Natural killer cell (primary cell): ENCODE measurements around the gene PDE8B. TPM values are rescaled to one million over a fixed set of nuclear protein-coding genes. Genes with fewer than 3 reads are reported as not detected.

ENCODE experiments used
- ATAC-seq, 3 donors: fragments of 150-1000 bp in 2 of 3; fragments of 200-7000 bp in 1 of 3; cut with Tn5 transposase; 1 replicate in 1 of 3; 2 replicates in 2 of 3; pipeline ENCODE4 v1.10.0; 2021; ENCODE audit warnings: mild to moderate bottlenecking in 2 of 3, moderate library complexity in 2 of 3
- DNase-seq, 2 donors: peaks; one replicate each; pipeline versions ENCODE4 v3.0.0 to v3.0.0-alpha.2; 2013 to 2021; ENCODE audit warnings: mixed read lengths in 1 of 2
- H3K27ac ChIP-seq: one replicate; pipeline ENCODE4 v1.5.1; 2013; ENCODE audit warnings: mild to moderate bottlenecking, low read length
- H3K27me3 ChIP-seq: one replicate; pipeline ENCODE4 v1.6.1; 2013; ENCODE audit warnings: low read length; ENCODE audit not compliant: control insufficient read depth, insufficient read depth
- H3K36me3 ChIP-seq: one replicate; pipeline ENCODE4 v1.6.1; 2013; ENCODE audit warnings: low read length; ENCODE audit not compliant: control insufficient read depth, insufficient read depth
- H3K4me1 ChIP-seq: one replicate; pipeline ENCODE4 v1.6.1; 2013; ENCODE audit warnings: low read length; ENCODE audit not compliant: control insufficient read depth, insufficient read depth
- H3K4me3 ChIP-seq: one replicate; pipeline ENCODE4 v1.5.1; 2013; ENCODE audit warnings: low read length
- H3K9me3 ChIP-seq: one replicate; pipeline ENCODE4 v1.6.1; 2013; ENCODE audit warnings: low read length; ENCODE audit not compliant: control insufficient read depth, insufficient read depth
- H3K27ac Mint-ChIP-seq, 2 donors: one replicate each; pipeline ENCODE4 v1.8.0; 2022; ENCODE audit warnings: mild to moderate bottlenecking in 2 of 2, mixed read lengths in 2 of 2, moderate library complexity in 1 of 2
- H3K27me3 Mint-ChIP-seq, 2 donors: one replicate each; pipeline ENCODE4 v1.8.0; 2022; ENCODE audit warnings: low read depth in 2 of 2, mixed read lengths in 2 of 2
- H3K36me3 Mint-ChIP-seq: one replicate; pipeline ENCODE4 v1.8.0; 2022; ENCODE audit warnings: mixed read lengths
- H3K4me1 Mint-ChIP-seq, 2 donors: one replicate each; pipeline ENCODE4 v1.8.0; 2022; ENCODE audit warnings: mixed read lengths in 2 of 2
- H3K4me3 Mint-ChIP-seq: one replicate; pipeline ENCODE4 v1.8.0; 2022; ENCODE audit warnings: mild to moderate bottlenecking, moderate library complexity, mixed read lengths
- H3K9me3 Mint-ChIP-seq, 2 donors: one replicate each; pipeline ENCODE4 v1.8.0; 2022; ENCODE audit warnings: mixed read lengths in 2 of 2
- CTCF ChIP-seq: fragments of 200-600 bp; IDR thresholded peaks from one replicate; pipeline ENCODE4 v1.8.0; 2022; ENCODE audit warnings: antibody characterized with exemption
- WGBS: methylation state at CpG from one replicate; pipeline ENCODE4 v1.1.7; 2013; ENCODE audit warnings: missing lambda C conversion rate; ENCODE audit not compliant: insufficient coverage; 5-methylcytosine and 5-hydroxymethylcytosine counted together
- intact Hi-C: fragments of 100-400 bp; cut with micrococcal nuclease; formaldehyde crosslinking; loops from one replicate; pipeline ENCODE4 v1.14.2; 2022
- total RNA-seq, 4 donors: library from RNA; stranded (reverse); fragments of 120-200 nt in 1 of 4; gene quantifications; one replicate each; pipeline versions ENCODE4 v1.2.3 to v1.2.4, GENCODE V29; 2013 to 2022

The PDE8B gene
- total RNA-seq, 3 donors from 2014 or later (not counting 1 experiment from before 2014, with no cell fraction given), result 0.23 to 0.82 TPM; not detected in 1

- intact Hi-C loops, result no loop called here
- no peak for TF ChIP-seq CTCF
- H3K4me1 ChIP-seq, result no peaks in the 10 kb centered on the region
- no peak for ATAC-seq
- H3K4me3 ChIP-seq, result no peak overlapping the region
- H3K27me3 ChIP-seq, result no peaks in the 10 kb centered on the region
- H3K36me3 ChIP-seq, result no peaks in the 10 kb centered on the region
- no peak overlapping the region for H3K27ac ChIP-seq
- Mint-ChIP-seq H3K4me3 (no peak overlapping the region), H3K27me3 (peaks cover 5 to 18% of the 10 kb centered on the region in 2 donors), H3K9me3 (no peaks in the 10 kb centered on the region), H3K36me3 (no peaks in the 10 kb centered on the region), H3K4me1 (no peaks in the 10 kb centered on the region), H3K27ac (no peak overlapping the region)
- no peaks in the 10 kb centered on the region for H3K9me3 ChIP-seq
- no peak for DNase-seq
- 100% methylated on average over 2 of the region's 2 CpGs for WGBS
These were observed 179.3 kb downstream of the PDE8B start for GRCh38 chr5:77389746-77390145.

- Mint-ChIP-seq H3K27me3 (peaks cover 5 to 14% of the 10 kb centered on the region in 2 donors), H3K4me3 (no peak overlapping the region), H3K27ac (no peak overlapping the region), H3K9me3 (no peaks in the 10 kb centered on the region), H3K4me1 (no peaks in the 10 kb centered on the region), H3K36me3 (no peaks in the 10 kb centered on the region)
- H3K4me3 ChIP-seq, result no peak overlapping the region
- no peaks in the 10 kb centered on the region for H3K9me3 ChIP-seq
- ATAC-seq (no peak), DNase-seq (no peak)
- TF ChIP-seq CTCF, result no peak
- H3K27ac ChIP-seq, result no peak overlapping the region
- WGBS, result 93% methylated on average over 3 of the region's 3 CpGs
- no peaks in the 10 kb centered on the region for H3K4me1 ChIP-seq
- H3K36me3 ChIP-seq, result no peaks in the 10 kb centered on the region
- intact Hi-C loops, result no loop called here
- H3K27me3 ChIP-seq, result no peaks in the 10 kb centered on the region
These were observed 179.7 kb downstream of the PDE8B start for GRCh38 chr5:77390221-77390620.

GRCh38 chr5:77390795-77391194, 180.3 kb downstream of the PDE8B start:
- Mint-ChIP-seq H3K4me3 (no peak overlapping the region), H3K4me1 (no peaks in the 10 kb centered on the region), H3K9me3 (no peaks in the 10 kb centered on the region), H3K36me3 (no peaks in the 10 kb centered on the region), H3K27ac (no peak overlapping the region), H3K27me3 (peaks cover 5 to 10% of the 10 kb centered on the region in 2 donors)
- ATAC-seq (no peak), DNase-seq (no peak)
- no peak for TF ChIP-seq CTCF
- H3K9me3 ChIP-seq, result no peaks in the 10 kb centered on the region
- intact Hi-C loops, result no loop called here
- no peaks in the 10 kb centered on the region for H3K36me3 ChIP-seq
- H3K27me3 ChIP-seq, result no peaks in the 10 kb centered on the region
- no peaks in the 10 kb centered on the region for H3K4me1 ChIP-seq
- H3K27ac ChIP-seq, result no peak overlapping the region
- WGBS, result 77% methylated on average over 2 of the region's 2 CpGs
- no peak overlapping the region for H3K4me3 ChIP-seq

- no peaks in the 10 kb centered on the region for H3K9me3 ChIP-seq
- H3K4me1 ChIP-seq, result no peaks in the 10 kb centered on the region
- H3K4me3 Mint-ChIP-seq, result no peak overlapping the region
- no peak overlapping the region for H3K4me3 ChIP-seq
- no peaks in the 10 kb centered on the region for H3K27me3 ChIP-seq
- intact Hi-C loops, result no loop called here
- H3K27me3 Mint-ChIP-seq, result peaks cover 5 to 10% of the 10 kb centered on the region in 2 donors
- H3K36me3 Mint-ChIP-seq, result no peaks in the 10 kb centered on the region
- ATAC-seq, result no peak
- TF ChIP-seq CTCF, result no peak
- H3K36me3 ChIP-seq, result no peaks in the 10 kb centered on the region
- no peaks in the 10 kb centered on the region for H3K4me1 Mint-ChIP-seq
- H3K27ac ChIP-seq, result no peak overlapping the region
- no peak overlapping the region for H3K27ac Mint-ChIP-seq
- DNase-seq, result no peak
- no peaks in the 10 kb centered on the region for H3K9me3 Mint-ChIP-seq
- WGBS, result 96% methylated on average over 8 of the region's 10 CpGs
These were observed 180.8 kb downstream of the PDE8B start for GRCh38 chr5:77391240-77391765.
